ENCODE measurements around the gene DCHS1. TPM values are rescaled to one million over a fixed set of nuclear protein-coding genes. Genes with fewer than 3 reads are reported as not detected.
A peak's percentile ranks its signal among the peaks of the same experiment; 100 is the strongest.

Gene DCHS1
- polyA plus RNA-seq, 3 donors, result 29.1 to 43.4 (median 34.7) TPM

DNA sequence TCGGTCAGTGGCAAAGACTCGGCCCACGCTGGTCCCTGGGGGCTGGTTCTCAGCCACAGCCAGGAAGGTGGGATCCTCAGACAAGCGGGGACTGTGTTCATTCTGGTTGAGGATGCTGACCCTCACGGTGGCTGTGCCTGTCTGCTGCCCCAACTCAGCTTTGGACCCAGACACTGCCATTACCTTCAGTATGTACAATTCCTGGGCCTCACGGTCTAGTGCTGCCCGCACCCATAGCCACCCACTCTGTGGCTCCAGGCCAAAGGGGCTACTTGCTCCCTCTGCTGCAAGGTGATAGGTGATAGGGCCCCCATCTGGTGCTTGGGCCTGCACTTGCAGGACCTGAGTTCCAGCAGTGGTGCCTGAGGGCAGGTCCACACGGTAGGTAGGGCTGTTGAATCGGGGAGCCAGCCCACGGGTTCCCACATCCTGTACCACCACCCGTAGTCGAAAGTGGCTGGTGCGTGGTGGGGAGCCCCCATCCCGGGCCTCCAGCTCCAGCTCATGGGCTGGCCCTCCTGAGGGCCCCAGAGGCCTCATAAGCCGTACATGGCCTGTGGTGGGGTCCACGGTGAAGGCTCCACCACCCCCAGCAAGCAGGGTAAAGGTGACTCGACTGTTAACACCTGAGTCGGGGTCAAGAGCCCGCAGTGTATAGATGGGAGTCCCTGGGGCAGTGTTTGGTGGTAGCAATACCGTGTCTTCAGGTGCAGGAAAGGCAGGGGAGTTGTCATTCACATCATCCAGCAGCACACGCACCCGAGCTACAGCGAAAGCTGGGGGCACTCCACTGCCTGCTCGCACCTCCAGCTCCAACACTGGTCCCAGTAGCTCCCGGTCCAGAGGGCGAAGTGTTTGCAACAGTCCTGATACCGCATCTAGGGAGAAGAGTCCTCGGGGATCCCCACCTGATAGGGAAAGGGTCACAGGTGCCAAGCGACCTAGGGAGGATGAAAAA lies 23.2 kb downstream of the DCHS1 start:
- DNase-seq (ENCODE audit: extremely low read depth in 1 of 11, low read depth in 9 of 11, low spot score in 4 of 11), result no peak

DNA sequence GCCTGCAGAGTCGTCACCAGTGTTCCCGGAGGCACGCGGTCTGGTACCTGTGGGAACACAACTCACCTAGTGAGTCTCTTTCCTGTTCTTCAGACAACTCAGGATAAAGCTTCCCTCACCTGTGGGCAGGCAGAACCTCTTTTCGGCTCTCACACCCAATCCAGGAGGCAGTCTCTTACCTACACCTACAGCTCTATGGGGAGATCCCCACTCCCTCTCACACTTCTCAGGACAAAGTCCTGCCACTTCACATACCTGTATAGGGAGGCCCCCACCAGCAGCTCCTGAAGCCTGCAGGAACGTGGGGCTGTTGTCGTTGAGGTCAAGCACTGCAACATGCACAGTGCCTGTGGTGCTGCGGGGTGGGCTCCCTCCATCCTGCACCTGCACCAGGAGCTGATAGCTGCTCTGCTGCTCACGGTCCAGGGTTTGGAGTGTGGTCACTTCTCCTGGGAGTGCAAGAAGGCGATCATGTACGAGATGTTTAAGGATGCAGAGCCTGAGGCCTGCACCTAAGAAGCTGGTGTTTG lies 24.2 kb downstream of the DCHS1 start:
- DNase-seq (ENCODE audit: extremely low read depth in 1 of 11, low read depth in 9 of 11, low spot score in 4 of 11), result no peak

DNA sequence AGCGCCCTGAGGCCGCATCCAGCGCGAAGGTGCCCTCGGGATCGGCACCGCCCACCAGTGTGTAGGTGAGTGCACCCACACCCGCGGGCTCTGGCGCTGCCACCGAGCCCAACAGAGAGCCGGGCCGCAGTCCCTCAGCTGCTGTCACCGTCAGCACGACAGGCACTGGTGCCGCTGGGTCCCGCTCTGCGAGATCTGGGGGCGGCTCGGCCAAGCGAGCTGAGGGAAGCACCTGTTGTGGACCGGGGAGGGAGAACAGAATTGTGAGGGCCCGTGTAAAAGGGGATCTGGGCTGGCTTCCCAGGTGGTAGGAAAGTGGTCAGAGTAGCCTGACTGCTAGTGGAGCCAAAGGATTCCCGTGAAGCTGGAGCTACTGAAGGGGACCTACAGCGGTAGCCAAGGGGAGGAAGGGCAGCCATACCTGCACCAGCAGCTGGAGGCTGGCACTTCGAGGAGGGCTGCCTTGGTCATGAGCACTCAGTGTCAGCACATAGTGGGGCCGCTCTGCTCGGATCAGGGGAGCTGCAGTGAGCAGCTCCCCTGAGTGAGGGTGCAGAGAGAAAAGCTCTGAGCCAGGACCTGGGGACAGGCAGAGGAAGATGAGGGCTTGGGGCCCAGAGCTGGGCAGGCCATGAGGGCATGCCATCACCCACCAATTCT lies 24.8 kb downstream of the DCHS1 start:
- no peak for DNase-seq (ENCODE audit: extremely low read depth in 1 of 11, low read depth in 9 of 11, low spot score in 4 of 11)

DNA sequence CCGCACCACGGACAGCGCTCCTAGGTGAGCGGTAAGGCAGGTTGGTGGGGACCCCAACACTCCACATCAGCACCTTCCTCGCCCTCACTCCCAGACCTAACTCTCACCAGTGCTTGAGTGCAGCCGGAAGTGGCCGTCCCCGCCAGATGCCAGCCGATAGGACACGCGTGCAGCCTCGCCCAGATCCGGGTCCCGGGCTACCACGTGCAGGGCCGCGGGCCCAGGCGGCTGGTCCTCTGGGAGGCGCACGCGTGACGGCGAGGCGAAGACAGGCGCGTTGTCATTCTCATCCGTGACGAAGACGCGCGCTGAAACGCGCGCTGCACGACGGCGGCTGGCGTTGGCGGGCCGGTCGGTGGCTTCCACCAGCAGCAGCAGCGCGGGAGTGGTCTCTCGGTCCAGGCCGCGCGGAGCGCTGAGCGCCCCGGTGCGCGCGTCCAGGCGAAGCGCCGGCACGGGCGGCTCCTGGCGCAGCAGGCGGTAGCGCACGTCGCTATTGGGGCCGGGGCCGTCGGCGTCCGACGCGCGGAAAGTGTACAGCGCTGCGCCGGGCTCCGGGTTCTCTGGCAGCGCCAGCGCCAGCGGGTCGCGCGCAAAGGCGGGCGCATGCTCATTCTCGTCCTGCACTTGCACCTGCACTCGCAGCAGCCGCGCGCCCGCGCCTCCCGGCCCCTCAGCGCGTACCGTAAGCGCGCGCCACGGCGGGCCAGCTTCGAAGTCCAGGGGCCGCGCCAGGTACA lies 25.5 kb downstream of the DCHS1 start:
- no peak for DNase-seq (ENCODE audit: extremely low read depth in 1 of 11, low read depth in 9 of 11, low spot score in 4 of 11)

DNA sequence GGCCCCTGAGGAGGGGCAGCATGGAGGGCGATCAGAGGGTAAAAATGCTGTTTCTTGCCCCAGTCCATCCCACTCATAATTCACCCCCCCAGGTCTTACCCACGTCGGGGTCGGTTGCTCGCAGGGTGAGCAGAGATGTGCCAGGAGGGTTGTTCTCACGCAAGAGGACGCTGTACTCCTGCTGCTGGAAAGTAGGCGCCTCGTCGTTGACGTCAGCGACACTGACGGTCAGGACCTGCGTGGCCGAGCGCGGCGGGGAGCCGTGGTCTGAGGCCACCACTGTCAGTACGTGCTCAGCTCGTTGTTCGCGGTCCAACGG lies 26.1 kb downstream of the DCHS1 start:
- no peak for DNase-seq (ENCODE audit: extremely low read depth in 1 of 11, low read depth in 9 of 11, low spot score in 4 of 11)

GRCh38 chr11:6628526-6628925 lies 27.1 kb downstream of the DCHS1 start:
- DNase-seq (ENCODE audit: extremely low read depth in 1 of 11, low read depth in 9 of 11, low spot score in 4 of 11), result no peak

GRCh38 chr11:6627762-6628241 lies 27.8 kb downstream of the DCHS1 start:
- DNase-seq (ENCODE audit: extremely low read depth in 1 of 11, low read depth in 9 of 11, low spot score in 4 of 11), result no peak

GRCh38 chr11:6626971-6627761 lies 28.4 kb downstream of the DCHS1 start:
- no peak for DNase-seq (ENCODE audit: extremely low read depth in 1 of 11, low read depth in 9 of 11, low spot score in 4 of 11)

DNA sequence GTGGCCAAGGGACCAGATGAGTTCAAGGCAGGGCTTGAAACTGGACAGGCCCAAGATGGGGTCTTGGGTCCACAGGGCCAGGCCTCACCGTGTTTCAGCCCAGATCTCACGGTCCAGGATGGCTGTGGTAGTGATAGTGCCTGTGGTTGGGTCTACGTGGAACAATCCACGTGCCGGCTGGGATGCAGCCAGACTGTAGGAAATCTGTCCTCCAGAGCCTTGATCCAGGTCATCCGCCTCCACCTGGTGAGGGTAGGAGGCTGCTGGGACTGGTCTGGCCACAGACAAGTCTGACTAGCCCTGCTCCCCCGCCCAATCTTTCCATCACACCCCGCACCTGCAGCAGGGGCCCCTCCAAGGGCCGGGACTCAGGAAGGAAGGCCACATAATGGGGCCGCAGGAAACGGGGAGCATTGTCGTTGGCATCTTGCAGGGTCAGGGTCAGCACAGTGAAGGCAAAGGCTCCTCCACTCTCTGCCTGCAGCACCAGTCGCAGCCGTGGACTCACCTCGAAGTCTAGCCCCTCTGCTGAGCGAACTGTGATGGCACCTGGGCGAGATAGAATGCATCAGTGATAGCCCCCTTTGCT lies 29.7 kb downstream of the DCHS1 start:
- DNase-seq (ENCODE audit: extremely low read depth in 1 of 11, low read depth in 9 of 11, low spot score in 4 of 11), result no peak

GRCh38 chr11:6625156-6625831 lies 30.3 kb downstream of the DCHS1 start:
- DNase-seq (ENCODE audit: extremely low read depth in 1 of 11, low read depth in 9 of 11, low spot score in 4 of 11), result no peak

DNA sequence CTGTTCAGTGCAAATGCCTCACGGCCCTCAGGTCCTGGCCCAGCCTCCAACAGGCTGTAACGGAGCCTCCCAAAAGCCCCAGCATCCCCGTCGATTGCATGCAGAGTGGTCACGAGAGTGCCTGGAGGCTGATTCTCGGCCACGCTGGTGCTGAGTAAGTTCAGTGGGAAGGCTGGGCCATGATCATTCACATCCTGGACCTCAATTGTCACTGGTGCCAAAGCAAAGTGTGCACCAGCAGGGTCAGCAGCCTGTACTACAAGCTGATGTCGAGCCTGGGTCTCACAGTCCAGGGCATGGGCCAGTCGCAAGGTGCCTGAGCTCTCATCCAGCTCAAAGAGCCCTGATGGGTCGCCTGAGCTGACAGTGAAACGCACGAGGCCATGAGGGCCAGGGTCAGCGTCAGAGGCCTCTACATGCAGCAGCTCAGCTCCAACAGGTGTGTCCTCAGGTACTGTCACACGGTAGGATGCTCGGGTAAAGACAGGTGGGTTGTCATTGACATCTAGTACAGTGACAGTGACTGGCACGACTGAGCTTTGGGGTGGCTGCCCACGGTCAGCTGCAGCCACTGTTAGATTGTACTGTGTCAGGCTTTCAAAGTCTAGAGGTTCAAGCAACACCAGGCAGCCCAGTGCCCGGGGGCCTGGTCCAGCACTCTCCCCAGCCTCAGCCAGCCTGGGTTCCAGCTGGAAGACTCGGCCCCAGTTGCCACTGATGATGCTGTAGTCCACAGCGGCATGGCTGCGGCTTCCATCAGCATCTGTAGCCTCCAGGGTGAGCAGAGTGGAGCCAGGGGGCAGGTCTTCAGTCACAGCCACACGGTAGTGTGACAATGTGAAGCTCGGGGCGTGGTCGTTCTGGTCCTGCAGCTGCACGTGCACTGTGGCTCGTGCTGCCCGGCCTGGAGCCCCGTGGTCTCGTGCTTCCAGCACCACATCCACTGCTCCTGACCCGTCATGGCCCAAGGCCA lies 31.9 kb downstream of the DCHS1 start:
- no peak for DNase-seq (ENCODE audit: extremely low read depth in 1 of 11, low read depth in 9 of 11, low spot score in 4 of 11)

DNA sequence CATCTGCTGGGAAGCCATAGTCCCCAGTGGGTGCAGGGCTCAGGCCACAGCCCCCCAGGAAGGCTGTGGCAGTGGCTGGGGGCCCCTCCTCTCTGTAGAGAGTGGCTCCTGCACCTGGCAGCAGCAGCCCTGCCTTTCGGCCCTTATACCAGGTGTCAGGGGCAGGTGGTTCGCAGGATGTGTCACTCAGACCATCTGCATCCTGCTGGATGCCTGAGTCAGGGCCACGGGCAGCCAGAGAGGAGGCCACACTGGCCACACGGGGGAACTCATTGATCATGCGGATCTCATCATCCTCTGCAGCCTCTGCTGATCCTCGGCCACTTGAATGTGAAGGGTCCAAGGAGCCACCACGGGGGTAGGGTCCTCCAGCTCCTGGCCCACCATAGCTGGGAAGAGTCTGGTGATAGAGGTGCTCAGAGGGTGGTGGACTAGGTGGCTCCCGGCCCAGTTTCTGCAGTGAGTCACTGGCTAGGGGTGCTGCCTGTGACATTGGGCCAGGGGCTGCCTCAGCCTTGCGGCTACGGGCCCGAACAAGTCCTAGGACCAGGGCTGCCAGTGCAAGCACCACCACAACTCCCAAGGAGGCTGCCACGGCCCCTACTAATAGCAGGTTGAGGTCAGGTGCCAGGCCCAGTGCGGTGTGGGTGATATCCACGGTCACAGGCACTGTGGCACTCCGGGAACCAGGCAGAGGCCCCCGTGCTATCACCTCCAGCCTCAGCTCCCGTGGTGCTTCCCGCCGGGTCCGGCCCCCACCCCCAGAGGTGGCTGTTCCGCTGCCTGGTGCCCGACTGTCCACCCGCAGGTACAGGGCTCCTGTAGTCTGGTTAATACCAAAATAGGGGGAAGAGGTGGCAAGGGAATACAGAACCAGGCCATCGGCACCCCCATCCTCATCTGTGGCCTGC lies 33.1 kb downstream of the DCHS1 start:
- no peak for DNase-seq (ENCODE audit: extremely low read depth in 1 of 11, low read depth in 9 of 11, low spot score in 4 of 11)

DNA sequence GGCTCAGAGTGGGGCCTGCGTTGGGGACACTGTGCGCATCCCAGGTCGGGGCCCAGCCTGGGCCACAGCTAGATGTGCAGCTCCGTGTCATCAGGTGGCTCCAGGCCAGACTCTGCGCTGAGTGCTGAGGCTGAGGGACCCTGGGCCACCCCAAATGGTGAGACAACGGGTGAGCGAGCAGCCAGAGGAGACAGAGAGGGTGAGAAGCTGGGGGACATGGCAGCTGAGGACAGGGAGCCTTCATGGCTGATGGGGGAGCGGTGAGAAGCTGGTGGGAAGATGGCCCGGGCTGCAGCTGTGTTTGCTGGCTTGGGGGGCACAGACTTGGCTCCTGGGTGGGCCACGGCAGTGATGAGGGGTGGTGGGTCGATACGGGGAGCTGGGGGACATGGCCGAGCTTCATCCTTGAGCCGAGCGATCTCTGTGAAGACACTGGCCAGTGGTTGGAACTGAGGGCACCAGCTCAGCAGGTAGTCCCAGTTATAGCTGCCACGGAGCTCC lies 33.8 kb downstream of the DCHS1 start:
- DNase-seq (ENCODE audit: extremely low read depth in 1 of 11, low read depth in 9 of 11, low spot score in 4 of 11), result no peak

DNA sequence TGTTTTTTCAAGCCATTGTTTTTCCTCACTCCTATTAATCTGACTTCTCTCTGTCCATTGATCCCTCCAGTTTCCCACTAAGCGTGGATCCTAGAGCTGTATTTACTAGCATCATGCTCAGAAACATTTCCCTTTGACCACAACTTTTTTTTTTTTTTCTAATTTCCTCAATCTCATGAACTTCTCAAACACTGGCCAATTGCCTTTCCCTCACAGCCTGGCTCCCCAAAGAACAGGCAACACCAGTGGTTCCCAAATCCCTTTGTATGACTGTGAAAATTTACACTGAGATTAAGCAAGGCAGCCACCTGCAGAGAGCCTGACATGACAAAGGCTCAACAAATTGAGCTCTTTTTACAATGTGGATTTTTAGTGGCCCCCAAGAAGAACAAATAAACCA lies 35.0 kb downstream of the DCHS1 start:
- no peak for DNase-seq (ENCODE audit: extremely low read depth in 1 of 11, low read depth in 9 of 11, low spot score in 4 of 11)

GRCh38 chr11:6619004-6619745 lies 36.4 kb downstream of the DCHS1 start, which contains the start of gene TPP1:
Gene TPP1, minus strand, starts transcription at chr11:6619422. Its CDS starts 22 bp downstream, at chr11:6619400.
- DNase-seq (ENCODE audit: extremely low read depth in 1 of 11, low read depth in 9 of 11, low spot score in 4 of 11), result peak; percentile 83 to 95 (median 91)
